Measurements from ENCODE around the gene HBZ. TPM values are rescaled to one million over a fixed set of nuclear protein-coding genes. Genes with fewer than 3 reads are reported as not detected.

The HBZ gene
- total RNA-seq, 2 experiments from 2014 or later = not detected

DNA sequence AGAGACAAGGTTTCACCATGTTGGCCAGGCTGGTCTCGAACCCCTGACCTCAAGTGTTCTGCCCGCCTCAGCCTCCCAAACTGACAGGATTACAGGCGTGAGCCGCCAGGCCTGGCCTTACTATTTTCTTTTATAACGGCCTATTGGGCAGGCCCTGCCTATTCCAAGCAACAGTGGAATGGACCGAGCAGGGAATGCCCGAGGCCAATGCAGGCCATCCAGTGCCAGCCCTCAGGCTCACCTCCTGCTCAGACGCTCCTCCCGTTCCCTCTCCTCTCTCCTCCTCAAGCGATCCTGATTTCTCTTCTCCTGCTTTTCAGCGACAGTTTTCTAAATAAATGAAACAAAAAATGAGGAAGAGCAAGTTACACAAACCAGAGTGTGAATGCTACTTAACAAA is 40.2 kb downstream of the HBZ start:
- H3K9me3 Mint-ChIP-seq = no peaks in the 10 kb centered on the region
- H3K27me3 Mint-ChIP-seq = no peaks in the 10 kb centered on the region
- CTCF ChIA-PET = no interaction called here
- no peak overlapping the region for H3K4me3 ChIP-seq (ENCODE audit: low read length)
- H3K36me3 Mint-ChIP-seq (ENCODE audit: low read depth) = peaks cover 87% of the 10 kb centered on the region
- no peak overlapping the region for H3K27ac ChIP-seq (ENCODE audit: low read depth in 1 of 2, low read length in 2 of 2)
- no peak overlapping the region for H3K4me3 Mint-ChIP-seq
- POLR2A ChIA-PET = no interaction called here
- H3K4me1 ChIP-seq (ENCODE audit: insufficient read depth, low read length) = peaks cover 5% of the 10 kb centered on the region
- intact Hi-C loops (cut with DNase I, micrococcal nuclease) = no loop called here
- TF ChIP-seq, protein P1, sequence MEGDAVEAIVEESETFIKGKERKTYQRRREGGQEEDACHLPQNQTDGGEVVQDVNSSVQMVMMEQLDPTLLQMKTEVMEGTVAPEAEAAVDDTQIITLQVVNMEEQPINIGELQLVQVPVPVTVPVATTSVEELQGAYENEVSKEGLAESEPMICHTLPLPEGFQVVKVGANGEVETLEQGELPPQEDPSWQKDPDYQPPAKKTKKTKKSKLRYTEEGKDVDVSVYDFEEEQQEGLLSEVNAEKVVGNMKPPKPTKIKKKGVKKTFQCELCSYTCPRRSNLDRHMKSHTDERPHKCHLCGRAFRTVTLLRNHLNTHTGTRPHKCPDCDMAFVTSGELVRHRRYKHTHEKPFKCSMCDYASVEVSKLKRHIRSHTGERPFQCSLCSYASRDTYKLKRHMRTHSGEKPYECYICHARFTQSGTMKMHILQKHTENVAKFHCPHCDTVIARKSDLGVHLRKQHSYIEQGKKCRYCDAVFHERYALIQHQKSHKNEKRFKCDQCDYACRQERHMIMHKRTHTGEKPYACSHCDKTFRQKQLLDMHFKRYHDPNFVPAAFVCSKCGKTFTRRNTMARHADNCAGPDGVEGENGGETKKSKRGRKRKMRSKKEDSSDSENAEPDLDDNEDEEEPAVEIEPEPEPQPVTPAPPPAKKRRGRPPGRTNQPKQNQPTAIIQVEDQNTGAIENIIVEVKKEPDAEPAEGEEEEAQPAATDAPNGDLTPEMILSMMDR (IDR thresholded peaks at IDR 0.05) = no peak
- DNase-seq (no peak), ATAC-seq (ENCODE audit: poor library complexity) (no peak)
- no peaks in the 10 kb centered on the region for H3K9me3 ChIP-seq (ENCODE audit: control insufficient read depth in 1 of 2, insufficient read depth in 1 of 2, low read length in 2 of 2)
- peaks cover 87% of the 10 kb centered on the region for H3K36me3 ChIP-seq (ENCODE audit: insufficient read depth, low read length)
- no peaks in the 10 kb centered on the region for H3K27me3 ChIP-seq (ENCODE audit: control insufficient read depth in 1 of 2, insufficient read depth in 2 of 2, low read length in 2 of 2)
- H3K27ac Mint-ChIP-seq = no peak overlapping the region
- H3K4me1 Mint-ChIP-seq (ENCODE audit: low read depth) = peaks cover 6% of the 10 kb centered on the region

DNA sequence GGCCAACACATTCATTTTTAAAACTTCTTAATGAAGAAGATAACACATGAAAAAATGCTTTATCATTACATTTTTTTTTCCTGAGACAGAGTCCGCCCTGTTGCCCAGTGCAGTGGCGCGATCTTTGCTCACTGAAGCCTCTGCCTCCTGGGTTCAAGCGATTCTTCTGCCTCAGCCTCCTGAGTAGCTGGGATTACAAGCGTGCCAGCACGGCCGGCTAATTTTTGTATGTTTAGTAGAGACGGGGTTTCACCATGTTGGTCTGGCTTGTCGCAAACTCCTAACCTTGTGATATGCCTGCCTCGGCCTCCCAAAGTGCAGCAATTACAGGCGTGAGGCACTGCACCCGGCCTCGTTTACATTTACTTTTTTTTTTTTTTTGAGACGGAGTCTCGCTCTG is 41.0 kb downstream of the HBZ start:
- H3K4me1 ChIP-seq (ENCODE audit: insufficient read depth, low read length) = peaks cover 4% of the 10 kb centered on the region
- Mint-ChIP-seq H3K4me1 (ENCODE audit: low read depth) (peaks cover 5% of the 10 kb centered on the region), H3K9me3 (no peaks in the 10 kb centered on the region), H3K4me3 (no peak overlapping the region), H3K27ac (no peak overlapping the region), H3K36me3 (ENCODE audit: low read depth) (peaks cover 91% of the 10 kb centered on the region), H3K27me3 (no peaks in the 10 kb centered on the region)
- H3K36me3 ChIP-seq (ENCODE audit: insufficient read depth, low read length) = peaks cover 91% of the 10 kb centered on the region
- intact Hi-C loops (cut with DNase I, micrococcal nuclease) = no loop called here
- POLR2A ChIA-PET = no interaction called here
- H3K4me3 ChIP-seq (ENCODE audit: low read length) = no peak overlapping the region
- CTCF ChIA-PET = interaction anchor here (1.2 kb wide), 1 partner anchor 19 kb away, joined by 3 read pairs; no protein-coding TSS in a partner anchor
- ATAC-seq (ENCODE audit: poor library complexity) (no peak), DNase-seq (no peak)
- no peak overlapping the region for H3K27ac ChIP-seq (ENCODE audit: low read depth in 1 of 2, low read length in 2 of 2)
- no peaks in the 10 kb centered on the region for H3K27me3 ChIP-seq (ENCODE audit: control insufficient read depth in 1 of 2, insufficient read depth in 2 of 2, low read length in 2 of 2)
- H3K9me3 ChIP-seq (ENCODE audit: control insufficient read depth in 1 of 2, insufficient read depth in 1 of 2, low read length in 2 of 2) = no peaks in the 10 kb centered on the region
- TF ChIP-seq, protein P1 (IDR thresholded peaks at IDR 0.05) = no peak

DNA sequence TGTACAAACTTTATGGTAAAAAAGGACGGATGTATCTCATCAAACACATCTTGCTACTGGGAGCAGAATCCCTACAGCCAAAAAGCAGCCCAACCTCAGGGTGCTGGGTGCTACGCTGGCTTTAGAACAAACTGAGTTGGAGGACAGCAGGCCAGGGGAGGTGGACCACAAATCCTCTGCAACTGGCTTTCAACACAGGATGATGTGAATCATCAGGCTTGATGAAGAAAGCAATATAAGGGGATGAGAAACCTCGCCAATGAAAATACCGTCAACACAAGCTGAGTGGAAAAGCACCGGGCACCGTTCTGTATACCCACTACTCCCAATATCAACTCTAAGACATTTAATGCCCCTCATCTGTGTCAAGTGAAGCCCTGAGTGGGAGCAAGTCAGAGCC is 42.1 kb downstream of the HBZ start:
- H3K27me3 ChIP-seq (ENCODE audit: control insufficient read depth in 1 of 2, insufficient read depth in 2 of 2, low read length in 2 of 2) = no peaks in the 10 kb centered on the region
- H3K27me3 Mint-ChIP-seq = no peaks in the 10 kb centered on the region
- TF ChIP-seq, protein P1 (IDR thresholded peaks at IDR 0.05) = no peak
- ATAC-seq (ENCODE audit: poor library complexity) (no peak), DNase-seq (no peak)
- no peaks in the 10 kb centered on the region for H3K9me3 Mint-ChIP-seq
- H3K4me1 ChIP-seq (ENCODE audit: insufficient read depth, low read length) = no peaks in the 10 kb centered on the region
- no peak overlapping the region for H3K4me3 ChIP-seq (ENCODE audit: low read length)
- peaks cover 91% of the 10 kb centered on the region for H3K36me3 Mint-ChIP-seq (ENCODE audit: low read depth)
- no peak overlapping the region for H3K27ac Mint-ChIP-seq
- H3K4me3 Mint-ChIP-seq = no peak overlapping the region
- H3K27ac ChIP-seq (ENCODE audit: low read depth in 1 of 2, low read length in 2 of 2) = no peak overlapping the region
- H3K4me1 Mint-ChIP-seq (ENCODE audit: low read depth) = no peaks in the 10 kb centered on the region
- POLR2A ChIA-PET = no interaction called here
- no peaks in the 10 kb centered on the region for H3K9me3 ChIP-seq (ENCODE audit: control insufficient read depth in 1 of 2, insufficient read depth in 1 of 2, low read length in 2 of 2)
- peaks cover 89% of the 10 kb centered on the region for H3K36me3 ChIP-seq (ENCODE audit: insufficient read depth, low read length)
- intact Hi-C loops (cut with DNase I, micrococcal nuclease) = no loop called here
- CTCF ChIA-PET = interaction anchor here (1.2 kb wide), 1 partner anchor 18 kb away, joined by 3 read pairs; no protein-coding TSS in a partner anchor
